Amygdala (tissue), 56 donors: ENCODE results near the gene KIF16B.
"Not testable (repeated sequence)": the region's sequence is repeated elsewhere in the genome, so short reads cannot be mapped to it uniquely, and the experiment has no call there.

ENCODE experiments used
- DNase-seq, 56 donors: peaks; one replicate each; lab custom pipeline; 2025; lab: John Stamatoyannopoulos, UW

KIF16B gene

DNA sequence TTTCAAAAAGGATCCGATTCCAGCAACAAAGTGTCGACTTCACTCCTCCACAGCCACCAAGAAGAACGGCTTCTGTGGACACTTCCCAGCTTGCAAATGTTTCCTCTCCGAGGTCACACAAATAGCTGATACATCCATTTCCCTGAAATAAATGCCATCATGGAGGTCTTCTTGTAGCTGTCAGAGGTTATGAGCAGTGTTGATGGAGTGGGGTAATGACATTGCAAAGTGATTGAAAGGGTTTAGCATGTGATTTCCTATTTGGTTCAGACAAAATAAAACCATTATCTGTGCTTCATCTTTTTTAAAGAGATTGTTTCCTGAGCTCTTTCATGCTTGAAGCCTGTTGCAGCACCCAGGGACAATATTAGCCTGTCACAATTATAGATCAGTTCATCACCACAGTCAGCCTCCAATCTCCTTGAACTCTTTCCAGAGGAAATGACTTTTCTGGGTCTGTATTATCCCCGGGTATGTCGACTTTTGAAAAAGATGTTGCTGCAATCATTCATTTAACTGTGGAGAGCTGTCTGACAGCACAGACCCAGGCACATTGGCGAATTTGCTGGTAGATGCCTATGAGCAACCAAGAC is 16.9 kb upstream of the KIF16B start:
- no peak for DNase-seq

DNA sequence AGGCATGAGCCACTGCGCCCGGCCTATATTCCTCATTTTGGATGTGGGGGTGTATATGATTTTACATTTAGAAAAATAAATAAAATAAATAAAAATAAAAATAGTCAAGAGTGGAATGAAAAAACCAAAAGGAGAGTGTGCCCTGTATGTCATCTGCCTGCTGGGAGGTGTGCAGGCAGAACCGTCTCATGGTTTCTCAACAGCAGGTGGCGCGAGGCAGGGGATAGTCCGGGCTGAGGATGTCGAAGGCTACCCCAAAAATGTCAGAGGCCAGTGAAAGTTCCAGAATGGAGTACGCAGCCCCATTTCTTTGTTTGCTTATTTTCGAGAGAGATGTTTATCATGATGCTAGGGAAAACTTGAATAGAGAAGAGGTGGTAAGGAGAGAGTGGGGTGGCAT is 16.4 kb upstream of the KIF16B start:
- no peak for DNase-seq

GRCh38 chr20:16588241-16588640 is 15.0 kb upstream of the KIF16B start:
- DNase-seq: no peak

DNA sequence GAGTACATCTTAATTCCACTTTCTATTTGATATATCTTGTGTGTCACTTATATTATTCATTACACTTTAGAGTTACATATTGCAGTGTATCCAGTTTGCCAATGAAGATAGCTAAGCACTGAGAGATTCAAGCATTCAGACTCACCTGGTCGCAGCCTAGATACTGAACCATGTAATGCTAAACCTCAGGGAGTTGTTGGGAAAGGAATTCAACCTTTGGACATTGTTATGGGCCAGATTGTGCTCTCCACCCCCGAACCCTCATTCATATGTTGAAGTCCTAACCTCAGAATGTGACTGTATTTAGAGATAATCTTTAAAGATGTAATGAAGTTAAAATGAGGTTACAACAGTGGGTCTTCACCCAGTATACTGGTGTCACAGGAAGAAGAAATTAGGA is 13.8 kb upstream of the KIF16B start:
- DNase-seq: no peak

DNA sequence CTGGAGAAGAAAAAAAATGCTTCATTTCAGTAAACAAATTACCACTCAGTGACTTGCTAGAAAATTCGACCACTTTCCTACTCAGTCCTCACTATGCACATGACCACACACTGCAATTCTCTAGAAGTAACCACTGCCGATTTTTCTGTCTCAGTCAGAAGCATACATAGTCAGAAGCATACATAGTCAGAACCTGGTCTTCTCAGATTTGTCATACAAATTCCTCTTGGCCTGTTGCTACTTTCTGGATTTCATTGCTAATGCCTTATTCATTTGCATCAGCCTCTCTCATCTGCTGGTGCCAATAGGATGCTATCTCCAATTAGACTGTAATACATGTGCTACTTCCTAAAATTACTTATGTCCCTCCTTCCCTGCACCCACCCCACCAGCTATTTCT is 10.2 kb upstream of the KIF16B start:
- DNase-seq: no peak

DNA sequence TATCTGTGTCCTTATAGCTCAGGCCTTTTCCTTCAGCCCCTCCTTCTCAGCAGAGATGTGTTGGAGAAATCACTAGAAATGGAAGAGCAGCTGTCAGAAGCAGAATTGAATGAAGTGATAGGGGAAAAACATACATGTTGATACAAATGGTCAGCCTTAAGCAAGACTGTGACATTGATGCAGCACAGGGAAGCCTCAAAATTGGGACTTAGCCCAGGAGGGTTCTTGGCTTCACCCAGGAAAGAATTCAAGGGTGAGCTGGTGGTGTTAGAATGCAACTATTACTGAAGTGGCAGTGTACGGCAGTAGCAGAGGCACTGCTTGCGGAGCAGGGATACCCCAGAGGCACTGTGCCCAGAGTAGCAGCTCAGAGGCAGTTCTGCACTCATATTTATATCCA is 8.0 kb upstream of the KIF16B start:
- no peak for DNase-seq

- DNase-seq: no peak
Measured at GRCh38 chr20:16580620-16581019, 7.4 kb upstream of the KIF16B start.

- no peak for DNase-seq
Measured at GRCh38 chr20:16580147-16580546, 6.9 kb upstream of the KIF16B start.

DNA sequence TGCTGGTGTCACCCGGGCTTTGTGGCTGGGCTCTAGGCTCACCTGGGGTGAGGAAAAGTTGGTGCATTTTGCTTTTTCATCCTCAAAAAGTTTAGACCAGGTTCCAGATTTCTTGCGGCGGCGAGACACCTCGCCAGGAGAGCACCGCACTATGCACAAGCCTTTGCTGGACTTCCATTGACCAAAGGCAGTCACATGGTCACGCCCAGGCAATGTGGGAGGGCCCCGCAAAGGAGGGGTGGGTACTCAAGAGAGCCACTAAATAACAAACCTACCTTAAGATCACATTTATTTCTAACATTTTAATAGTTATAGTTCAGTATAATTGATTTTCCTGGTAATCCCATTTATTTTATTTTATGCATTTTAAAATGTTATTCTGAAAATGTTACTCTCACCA is 3.0 kb upstream of the KIF16B start:
- no peak for DNase-seq

DNA sequence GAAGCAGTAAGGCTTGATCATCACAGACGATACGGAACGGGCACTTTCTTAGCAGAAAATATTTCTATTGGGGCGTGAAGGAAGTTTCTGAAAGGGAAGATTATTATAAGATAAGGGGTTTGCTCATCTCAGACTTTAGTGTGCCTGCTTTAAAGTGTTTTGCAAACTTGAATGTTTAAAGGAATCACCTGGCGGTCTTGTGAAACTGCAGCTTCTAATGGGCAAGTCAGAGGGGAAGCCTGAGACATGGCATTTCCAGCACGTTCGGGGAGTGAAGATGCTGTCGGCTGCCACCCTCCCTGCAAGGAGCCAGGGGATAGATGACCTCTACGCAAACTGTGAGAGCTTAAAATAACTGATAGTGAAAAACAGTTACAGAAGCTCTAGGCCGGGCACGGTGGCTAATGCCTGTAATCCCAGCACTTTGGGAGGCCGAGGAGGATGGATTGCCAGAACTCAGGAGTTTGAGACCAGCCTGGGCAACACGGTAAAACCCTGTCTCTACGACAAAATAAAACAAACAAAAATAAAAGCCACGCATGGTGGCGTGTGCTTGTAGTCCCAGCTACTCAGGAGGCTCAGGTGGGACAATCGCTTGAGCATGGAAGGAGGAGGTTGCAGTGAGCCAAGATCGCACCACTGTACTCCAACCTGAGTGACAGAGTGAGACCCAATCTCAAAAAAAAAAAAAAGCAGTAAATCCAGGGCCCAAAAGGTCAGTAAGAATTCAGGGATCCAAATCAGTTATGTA is 2.3 kb upstream of the KIF16B start:
- DNase-seq: no peak

- peak in 55 of 56 donors; percentile 13 to 88 (median 75) for DNase-seq
Measured at GRCh38 chr20:16574656-16575355, 1.6 kb upstream of the KIF16B start.

DNA sequence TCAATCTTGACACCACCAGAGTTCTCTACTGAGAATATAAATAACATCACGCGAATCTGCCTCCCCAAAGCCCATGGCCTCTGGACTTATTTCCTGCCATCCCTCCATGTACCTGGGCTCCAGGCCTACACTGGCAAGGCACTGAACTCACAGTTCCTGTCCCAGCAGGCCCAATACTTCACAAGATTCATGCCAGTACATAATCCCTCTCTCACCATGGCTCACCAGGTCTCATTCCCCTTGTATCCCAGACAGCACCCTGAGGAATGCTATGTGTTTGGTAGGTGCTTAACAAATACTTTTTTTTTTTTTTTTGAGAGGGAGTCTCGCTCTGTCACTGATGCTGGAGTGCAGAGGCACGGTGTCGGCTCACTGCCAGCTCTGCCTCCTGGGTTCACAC is 1.9 kb downstream of the KIF16B start:
- DNase-seq: no peak

DNA sequence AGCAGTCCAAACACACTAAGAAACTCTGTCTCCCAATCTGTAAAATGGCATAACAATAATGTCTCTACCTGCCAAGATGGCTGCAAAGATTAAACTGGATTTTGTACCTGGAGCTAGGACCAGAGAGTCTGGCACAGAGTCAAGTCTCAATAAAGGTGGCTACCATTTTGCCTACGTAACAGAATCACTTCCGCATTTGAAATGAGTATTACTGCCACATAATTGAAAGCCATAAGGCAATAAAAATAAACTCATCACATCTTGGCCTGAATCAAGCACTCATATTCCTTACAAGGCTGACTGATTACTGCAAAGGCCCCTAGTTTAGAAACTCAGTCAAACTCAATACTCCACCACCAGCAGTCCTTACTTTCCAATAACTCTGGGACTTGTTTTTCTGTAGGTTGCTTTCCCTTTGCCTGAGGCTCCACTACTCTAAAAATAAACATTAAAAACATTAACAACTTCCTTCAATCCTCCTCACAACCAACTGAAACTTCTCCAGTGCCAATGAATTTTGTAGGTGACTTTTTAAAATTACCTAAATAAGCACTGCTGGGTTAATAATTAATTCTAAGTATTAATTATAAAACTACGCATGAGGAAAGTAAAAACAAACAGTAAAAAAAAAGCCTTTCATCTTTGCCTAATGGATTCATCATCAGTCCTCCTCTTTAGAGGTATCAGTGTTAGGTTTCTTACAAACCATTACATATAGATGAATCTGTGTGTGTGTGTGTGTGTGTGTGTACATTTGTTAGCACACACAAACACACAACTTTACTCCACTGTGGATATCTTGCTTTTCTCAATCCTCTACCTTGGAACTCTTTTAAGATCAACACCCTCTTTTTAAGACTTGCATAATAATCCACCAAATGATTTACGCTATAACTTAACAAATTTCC is 3.7 kb downstream of the KIF16B start:
- DNase-seq: no peak

GRCh38 chr20:16566080-16566479 is 7.2 kb downstream of the KIF16B start:
- no peak for DNase-seq

DNA sequence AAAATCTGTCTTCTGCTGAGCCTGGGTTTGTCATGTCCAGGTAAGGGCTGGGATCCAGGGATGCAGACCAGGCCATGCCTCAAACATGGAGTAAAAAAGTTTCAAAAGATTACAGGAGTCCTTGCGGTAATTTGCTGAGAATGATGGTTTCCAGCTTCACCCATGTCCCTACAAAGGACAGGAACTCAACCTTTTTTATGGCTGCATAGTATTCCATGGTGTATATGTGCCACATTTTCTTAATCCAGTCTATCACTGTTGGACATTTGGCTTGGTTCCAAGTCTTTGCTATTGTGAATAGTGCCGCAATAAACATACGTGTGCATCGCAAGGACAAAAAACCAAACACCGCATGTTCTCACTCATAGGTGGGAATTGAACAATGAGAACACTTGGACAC is 9.2 kb downstream of the KIF16B start:
- not testable (repeated sequence) for DNase-seq

GRCh38 chr20:16563066-16563806 is 10.0 kb downstream of the KIF16B start:
- DNase-seq: no peak

DNA sequence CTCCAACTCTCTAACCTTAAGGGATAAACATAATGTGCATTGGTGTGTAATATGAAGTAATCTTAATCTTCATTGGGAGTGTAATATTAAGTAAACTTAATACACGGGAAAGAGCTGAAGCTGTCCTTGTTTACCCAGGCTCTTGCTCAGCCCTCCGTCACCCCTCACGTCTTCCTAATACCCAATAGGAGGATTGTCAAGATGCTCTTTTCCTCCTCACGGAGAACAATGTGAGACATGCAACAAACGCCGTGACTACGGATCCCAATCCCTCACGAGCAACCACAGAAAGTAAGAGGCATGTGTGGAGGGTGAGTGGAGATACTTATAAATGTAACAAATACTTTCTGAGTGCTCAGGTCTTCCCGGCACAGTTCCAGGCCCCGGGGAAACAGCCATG is 11.0 kb downstream of the KIF16B start:
- DNase-seq: no peak

GRCh38 chr20:16560661-16561060 is 12.6 kb downstream of the KIF16B start:
- DNase-seq: no peak

- no peak for DNase-seq
Measured at GRCh38 chr20:16560216-16560615, 13.0 kb downstream of the KIF16B start.

- no peak for DNase-seq
Measured at GRCh38 chr20:16556301-16556700, 16.9 kb downstream of the KIF16B start.
